Liver (tissue), 3 donors: ENCODE results near the gene SMARCC1.

Experiments
- ATF3 ChIP-seq: IDR thresholded peaks from 2 replicates; pipeline ENCODE4 v1.6.1; 2016; ENCODE audit warnings: antibody characterized with exemption
- CTCF ChIP-seq: fragments of 150-350 bp; IDR thresholded peaks from 2 replicates; pipeline ENCODE4 v1.5.1; 2017; ENCODE audit warnings: improper control_type of control experiment, low read depth, low read length; ENCODE audit not compliant: missing input control
- RAD21 ChIP-seq, 2 donors: IDR thresholded peaks; 2 replicates each; pipeline ENCODE4 v1.6.1; 2016; ENCODE audit warnings: antibody characterized with exemption in 2 of 2, mild to moderate bottlenecking in 2 of 2
- YY1 ChIP-seq: IDR thresholded peaks from 2 replicates; pipeline ENCODE4 v1.6.1; 2016; ENCODE audit warnings: antibody characterized with exemption, mild to moderate bottlenecking
- TF ChIP-seq, protein P1 (sequence below): IDR thresholded peaks from 2 replicates; pipeline ENCODE4 v1.6.1; 2016; ENCODE audit warnings: antibody characterized with exemption, mild to moderate bottlenecking
- donor health status: healthy.
- donor health status: healthy.

- no peak for TF ChIP-seq CTCF
- TF ChIP-seq, protein P1, sequence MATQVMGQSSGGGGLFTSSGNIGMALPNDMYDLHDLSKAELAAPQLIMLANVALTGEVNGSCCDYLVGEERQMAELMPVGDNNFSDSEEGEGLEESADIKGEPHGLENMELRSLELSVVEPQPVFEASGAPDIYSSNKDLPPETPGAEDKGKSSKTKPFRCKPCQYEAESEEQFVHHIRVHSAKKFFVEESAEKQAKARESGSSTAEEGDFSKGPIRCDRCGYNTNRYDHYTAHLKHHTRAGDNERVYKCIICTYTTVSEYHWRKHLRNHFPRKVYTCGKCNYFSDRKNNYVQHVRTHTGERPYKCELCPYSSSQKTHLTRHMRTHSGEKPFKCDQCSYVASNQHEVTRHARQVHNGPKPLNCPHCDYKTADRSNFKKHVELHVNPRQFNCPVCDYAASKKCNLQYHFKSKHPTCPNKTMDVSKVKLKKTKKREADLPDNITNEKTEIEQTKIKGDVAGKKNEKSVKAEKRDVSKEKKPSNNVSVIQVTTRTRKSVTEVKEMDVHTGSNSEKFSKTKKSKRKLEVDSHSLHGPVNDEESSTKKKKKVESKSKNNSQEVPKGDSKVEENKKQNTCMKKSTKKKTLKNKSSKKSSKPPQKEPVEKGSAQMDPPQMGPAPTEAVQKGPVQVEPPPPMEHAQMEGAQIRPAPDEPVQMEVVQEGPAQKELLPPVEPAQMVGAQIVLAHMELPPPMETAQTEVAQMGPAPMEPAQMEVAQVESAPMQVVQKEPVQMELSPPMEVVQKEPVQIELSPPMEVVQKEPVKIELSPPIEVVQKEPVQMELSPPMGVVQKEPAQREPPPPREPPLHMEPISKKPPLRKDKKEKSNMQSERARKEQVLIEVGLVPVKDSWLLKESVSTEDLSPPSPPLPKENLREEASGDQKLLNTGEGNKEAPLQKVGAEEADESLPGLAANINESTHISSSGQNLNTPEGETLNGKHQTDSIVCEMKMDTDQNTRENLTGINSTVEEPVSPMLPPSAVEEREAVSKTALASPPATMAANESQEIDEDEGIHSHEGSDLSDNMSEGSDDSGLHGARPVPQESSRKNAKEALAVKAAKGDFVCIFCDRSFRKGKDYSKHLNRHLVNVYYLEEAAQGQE, result no peak
- no peak for TF ChIP-seq RAD21 (IDR thresholded peaks at IDR 0.05)
- no peak for TF ChIP-seq ATF3
- no peak for TF ChIP-seq YY1
These were observed 189.5 kb downstream of the SMARCC1 start for GRCh38 chr3:47592066-47592795.
